GOT3 (cell line): ENCODE measurements around the gene HOXA1.

Source experiments
- DNase-seq: peaks from one replicate; lab custom pipeline; 2025; ENCODE audit warnings: mixed read lengths; lab: John Stamatoyannopoulos, UW

The HOXA1 gene

DNA sequence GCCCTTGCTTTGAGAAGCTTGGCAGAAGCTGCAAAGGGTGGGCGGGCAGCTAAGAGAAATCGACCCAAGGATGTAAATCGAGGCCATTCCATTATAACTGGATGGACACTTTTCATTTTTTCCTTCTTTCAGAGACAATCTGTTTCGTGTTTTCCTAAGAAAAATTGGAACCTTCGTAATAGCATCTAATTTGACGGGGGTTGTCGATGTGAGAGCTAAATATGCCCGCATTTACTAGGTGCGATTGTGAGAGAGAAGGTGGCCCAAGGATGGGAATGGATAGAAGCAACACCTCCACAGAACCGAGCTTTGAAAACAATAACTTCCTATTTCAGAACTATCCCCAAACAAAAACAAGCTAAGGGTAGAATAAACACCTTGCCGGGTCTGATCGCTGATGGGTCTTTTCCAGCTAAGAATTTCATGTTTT lies 35.6 kb upstream of the HOXA1 start:
- no peak for DNase-seq

DNA sequence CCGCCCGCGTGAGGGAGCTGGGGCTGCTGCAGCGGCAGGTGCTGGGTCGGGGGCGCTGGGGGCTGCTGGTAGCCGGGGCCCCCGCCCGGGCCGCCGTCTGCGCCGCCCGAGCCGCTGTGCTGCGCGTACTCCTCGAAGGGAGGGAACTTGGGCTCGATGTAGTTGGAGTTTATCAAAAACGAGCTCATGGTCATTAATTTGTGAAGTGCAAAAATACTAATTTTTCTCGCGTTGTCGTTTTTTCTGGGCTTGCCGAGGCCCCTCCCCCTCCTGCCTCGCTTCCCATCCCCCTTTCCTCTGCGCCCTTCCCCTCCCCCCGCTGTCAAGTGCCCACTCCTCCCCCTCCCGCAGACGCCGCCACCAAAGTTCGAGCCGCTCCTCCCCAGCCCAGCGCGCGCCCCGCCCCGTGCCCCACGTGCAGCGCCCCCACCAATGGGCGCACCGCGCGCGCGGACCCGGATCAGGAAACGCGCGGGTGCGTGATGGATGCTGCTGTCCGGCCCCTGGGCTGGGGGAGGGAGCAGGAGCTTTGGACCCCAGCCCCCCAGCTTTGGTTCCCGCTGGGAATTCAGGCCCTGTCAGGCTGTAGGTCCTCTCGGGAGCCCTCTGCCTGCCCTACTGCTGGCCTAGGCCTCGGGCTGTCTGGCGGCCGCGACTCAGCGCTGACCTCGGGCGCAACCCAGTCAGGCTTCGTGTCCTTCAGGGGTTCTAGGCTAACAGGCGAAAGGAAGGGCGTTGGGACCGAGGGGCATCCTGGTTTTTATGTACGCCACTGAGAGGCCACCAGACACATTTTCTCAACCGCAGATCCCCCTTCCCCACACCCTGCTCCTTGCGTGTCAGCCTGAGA lies 35.0 kb upstream of the HOXA1 start, which contains the start of gene HOXA4:
TSS of gene HOXA4 (minus strand) at position 218 of the 850 bp plus-strand sequence. CDS start at position 194, 24 bp downstream.
- DNase-seq = peak; percentile 68

DNA sequence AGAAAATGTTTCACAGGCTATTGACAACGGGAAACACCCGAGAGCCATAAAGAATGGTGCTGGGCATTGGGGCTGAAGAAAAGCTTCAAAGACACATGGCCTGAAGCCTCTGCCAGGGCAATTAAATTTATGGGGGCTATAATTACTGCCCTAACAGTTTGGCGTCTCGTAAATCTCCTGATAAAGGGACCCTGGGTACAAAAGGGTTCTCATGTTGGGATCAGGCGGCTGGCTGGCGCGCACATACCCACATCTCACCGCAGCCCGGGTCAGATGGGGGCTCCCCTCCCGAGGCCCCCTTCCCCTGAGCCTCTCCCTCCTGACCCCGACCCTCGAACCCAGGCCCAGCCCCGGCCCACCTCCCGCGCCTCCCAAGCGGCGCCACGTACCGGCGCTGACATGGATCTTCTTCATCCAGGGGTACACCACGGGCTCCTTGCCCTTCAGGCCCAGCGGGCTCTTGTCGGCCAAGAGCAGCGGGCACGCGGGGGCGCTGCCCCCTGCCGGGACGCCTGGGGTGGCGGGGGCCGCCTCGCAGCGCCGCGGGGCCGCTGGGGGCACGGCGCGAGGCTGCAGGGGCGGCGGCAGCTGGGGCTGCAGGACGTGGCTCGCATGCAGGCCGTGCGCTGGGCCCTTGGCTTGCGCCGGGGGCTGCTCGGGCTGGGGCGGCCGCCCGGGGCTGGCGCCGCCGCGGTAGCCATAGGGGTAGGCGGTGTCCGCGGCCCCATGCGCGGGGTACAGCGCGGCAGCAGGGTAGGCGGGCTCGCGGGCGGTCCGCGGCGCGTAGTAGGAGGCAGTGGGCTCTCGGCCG lies 34.1 kb upstream of the HOXA1 start:
- DNase-seq = no peak

DNA sequence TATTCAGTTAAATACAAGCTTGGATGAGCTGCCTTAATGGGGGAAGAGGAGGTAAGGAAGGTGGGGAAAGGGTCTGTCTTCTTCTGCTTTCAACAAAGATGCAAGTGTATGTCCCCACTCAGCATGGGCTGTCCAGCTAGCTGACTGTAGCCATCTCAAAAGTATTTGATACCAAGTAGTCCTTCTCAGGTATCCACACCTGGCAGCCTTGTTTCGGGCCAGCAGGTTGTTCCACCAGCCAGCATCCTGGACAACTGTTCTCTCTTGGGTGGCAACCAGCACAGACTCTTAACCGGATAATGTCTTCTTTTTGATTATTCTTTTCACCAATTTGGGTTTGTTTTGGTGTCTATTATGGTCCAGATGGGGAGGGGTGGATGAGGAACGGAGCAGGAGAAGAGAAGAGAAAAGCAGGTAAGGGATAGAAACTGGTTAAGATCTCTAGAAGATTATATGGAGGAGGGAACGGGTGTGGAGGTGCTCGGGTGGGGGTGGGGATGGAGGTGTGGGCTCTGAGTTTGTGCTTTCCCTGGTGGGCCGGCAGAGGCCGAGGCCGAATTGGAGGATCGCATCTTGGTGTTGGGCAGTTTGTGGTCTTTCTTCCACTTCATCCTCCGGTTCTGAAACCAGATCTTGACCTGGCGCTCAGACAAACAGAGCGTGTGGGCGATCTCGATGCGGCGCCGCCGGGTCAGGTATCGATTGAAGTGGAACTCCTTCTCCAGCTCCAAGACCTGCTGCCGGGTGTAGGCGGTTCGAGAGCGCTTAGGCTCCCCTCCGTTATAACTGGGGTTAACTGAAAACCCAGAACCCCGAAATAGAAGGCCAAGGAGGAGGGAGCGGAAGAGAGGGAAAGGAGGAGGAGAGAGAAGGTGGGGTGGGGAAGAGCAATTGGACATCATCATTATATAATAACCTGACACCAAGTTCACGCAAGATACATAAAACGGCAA lies 33.3 kb upstream of the HOXA1 start:
- DNase-seq = no peak

DNA sequence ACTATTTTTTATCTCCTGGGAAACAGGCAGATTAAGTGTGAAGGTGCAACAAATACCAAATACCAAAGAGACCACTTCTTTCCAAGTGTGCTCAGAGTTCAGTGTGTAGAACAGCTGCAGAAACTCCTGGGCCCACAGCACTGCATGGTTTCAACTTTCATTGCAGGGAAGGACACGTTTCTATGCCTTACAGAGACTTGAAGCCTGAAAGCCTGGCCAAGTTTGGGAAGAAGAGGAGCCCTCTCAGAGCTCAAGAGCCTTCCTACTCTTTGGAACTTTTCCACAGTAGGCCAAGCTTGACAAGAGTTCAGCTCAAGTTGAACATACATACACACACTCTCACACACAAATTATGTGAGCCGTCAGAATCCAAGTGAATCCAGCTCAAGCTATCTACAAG lies 32.2 kb upstream of the HOXA1 start:
- DNase-seq = no peak

DNA sequence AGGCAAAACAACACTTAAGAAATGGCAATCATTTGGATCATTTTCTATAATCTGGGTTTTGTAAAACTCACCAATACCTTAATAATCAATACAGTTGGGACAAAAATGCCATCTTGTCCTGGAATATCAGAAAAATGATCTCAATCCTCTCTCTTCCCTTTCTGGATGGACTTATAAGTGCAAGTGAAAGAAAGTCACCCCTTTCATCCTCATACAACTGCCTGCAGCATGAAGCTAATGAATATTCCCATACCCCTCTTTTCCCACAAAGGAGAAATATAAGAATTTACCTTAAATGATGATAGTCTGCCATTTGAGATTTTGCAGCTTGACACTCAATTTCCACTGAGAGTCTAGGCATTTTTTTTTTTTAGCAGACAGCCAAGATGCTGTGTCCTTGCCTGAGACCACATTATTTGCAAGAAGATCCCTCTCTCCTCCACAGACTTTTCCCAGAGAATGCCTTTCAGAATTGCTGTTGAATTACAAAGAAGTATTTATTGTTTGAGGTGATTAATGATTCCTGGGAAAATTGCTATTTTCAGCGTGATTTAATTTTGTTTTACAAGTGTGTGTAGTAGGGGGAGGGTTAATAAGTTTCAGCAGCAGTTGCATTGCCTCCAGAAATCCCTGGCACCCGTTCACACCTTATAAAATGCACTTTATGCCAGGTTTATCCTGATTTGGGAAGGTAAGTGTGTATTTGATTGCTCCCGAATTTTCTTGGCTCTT lies 31.0 kb upstream of the HOXA1 start:
- DNase-seq = no peak

DNA sequence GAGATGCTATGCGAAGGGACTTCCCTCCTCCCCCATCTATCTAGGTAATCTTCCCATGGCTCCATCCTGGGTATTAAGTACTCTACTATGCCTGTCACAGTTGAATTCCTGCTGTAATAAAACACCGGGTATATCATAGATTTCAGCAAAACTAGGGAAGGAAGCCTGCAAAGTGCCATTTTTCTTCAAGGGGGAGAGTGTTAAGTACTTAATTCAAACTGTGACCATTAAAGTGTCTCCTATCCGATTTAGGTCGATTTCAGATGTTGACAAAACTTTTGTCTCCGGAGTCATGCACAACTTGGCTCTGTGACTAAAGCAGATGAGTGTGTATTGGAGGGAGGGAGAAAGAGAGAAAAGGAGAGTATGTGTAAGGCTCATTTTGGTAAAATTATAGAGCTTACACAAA lies 30.2 kb upstream of the HOXA1 start:
- no peak for DNase-seq

DNA sequence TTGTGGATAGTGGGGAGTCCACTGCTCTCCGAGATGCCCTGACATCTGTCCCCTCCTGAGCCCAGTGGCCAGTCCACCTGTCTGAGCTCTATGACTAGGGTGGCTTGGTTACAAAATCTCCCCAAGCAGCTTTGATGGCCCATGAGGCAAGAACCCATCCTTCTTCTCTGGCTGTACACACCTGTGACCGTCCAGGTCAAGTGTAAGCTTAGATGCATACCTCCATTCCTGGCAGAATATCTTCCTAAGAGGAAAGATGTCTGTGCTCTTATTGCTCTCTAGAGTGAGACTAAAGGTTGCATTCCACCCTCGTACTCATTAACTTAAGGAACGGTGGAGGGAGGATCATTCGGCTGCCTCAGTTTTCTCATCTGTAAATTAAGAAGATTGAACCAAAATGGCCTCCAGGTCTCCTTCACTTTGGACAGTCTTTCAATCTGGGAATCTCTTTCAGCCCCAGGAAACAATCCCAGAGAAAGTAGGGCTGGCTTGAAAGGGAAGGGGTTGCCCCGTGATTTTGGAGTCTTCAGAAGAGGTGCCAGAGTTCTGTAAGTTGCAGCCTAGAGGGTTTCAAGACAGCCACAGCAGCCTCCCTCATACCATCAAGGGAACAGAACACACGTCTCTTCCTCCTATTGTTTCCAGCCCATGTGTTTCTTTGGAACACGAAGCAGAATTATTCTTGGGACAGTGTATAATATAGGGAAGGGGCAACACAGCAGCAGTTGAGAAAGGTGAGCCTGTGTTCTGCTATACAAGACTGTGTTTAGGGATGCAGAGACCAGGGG lies 29.3 kb upstream of the HOXA1 start:
- no peak for DNase-seq

DNA sequence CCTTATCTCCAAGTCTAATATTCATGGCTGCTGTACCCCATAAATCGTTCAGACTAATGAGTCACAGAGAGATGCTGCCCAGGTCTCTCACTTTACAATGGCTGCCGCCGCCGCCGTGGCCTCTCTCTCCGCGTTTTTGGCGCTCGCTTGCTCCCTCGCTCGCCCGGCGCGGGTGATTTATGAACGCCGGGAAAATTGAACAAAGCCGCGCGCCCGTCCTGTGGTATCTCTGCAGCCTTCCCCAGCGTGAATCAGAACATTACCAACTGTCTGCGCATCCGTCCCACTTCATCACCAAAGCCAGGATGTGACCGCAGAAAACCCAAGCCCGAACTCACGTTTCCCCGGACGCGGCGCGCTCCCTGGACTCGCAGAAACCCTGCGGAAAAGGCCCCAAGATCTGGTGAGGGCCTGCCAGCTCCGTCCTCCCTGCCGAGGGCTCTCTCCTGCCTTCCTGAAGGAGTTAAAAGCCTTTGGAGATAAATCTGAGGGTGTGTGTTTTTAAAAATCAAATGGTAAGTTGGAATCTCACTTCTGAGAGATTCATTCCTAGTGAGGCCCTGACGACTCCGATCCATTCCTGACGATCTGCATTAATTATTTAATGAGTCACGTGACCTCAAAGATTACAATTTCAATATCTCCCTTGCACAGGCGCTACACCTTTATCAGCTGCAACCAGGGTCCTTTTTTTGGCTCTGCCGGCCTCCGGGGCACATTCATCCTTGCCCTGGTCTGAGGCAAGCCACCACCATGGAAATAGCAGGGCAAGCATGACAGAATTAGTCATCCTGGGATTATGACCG lies 28.5 kb upstream of the HOXA1 start:
- peak; percentile 76 for DNase-seq

DNA sequence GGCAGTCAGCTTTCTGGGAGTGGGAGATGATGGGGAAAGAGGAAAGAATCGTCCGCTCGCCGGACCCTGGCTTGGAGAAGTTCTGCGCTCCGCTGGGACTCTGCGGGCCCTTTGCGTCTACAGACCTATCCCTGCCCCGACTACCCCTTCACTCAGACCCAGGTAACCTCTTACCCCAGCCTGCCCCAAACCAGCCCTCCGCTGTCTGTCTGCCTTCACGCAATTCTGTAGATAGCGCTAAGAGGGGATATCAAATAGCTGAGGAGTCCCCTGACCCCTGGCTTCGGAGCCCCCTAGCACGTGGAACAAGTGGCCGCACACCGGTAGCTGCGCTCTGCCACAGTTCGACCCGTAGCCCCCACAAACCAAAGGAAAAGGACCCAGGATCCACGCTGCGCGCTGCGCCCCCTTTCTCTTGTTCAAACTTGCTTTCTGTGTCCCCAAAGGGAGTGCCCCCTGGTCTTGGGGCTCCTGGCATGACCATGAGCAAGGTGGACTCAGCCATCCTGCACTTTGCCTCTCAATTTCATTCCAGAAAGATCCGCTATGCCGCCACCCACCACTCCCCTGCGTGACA lies 27.8 kb upstream of the HOXA1 start:
- DNase-seq = no peak

DNA sequence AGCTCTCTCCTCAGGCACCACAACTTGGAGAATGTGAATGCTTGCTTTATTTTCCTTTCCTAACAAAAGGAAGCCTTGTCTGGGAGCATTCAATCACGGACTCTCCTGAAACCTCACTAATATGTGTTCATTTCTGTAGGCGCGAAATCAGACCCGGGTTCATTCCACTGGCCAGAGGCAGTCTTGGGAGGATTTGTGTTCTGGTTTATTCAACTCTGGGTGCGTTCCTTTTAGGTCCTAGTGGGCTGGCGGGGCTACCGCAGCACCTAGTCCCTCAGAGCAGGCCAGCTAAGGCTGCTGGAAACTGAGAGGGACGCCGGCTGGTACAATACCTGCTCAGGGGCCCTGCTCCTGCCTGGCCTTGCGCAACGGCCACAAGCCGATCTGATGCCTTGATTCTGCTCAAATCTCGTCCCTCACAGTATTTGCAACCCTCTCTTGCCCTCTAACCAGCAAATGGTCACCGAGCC lies 27.2 kb upstream of the HOXA1 start:
- DNase-seq = no peak

DNA sequence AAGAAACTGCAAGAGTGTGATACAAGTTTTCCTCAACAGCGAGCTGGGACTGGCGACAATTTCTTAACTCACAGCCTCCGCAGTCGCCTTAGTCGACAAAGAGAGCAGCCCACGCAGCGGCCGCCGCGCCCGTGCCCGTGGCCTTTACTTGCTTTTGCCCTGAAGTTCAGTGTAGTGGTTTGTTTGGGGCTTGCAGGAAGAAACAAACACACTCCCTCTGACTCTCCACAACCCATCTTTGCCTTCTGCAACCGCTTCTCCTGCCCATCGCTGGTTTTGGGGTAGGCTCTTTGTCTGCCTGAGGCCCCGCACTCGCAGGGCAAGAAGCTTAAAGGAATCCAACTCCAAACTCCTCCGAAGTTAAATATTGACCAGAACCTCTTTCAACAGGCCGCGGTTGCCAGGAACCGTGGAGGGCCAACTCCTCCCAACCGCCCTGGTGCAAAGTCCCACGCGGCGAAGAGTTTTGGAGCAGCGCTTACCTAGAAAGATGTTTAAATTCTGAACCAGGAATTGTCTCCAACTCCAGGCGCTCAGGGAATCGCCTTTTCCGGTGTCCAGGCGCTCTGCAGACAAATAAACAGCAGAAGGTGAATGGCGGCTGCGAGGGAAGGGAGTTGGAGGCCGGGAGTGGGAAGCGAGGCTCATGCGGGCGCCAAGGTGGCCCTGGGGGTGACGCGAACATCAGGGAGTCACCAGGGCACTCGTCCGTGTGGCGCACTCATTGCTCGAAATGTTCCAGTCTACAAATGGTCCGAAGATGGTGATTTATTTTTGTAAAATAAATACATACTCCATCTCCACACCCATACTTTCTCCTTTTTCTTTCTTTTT lies 26.5 kb upstream of the HOXA1 start:
- DNase-seq = no peak

DNA sequence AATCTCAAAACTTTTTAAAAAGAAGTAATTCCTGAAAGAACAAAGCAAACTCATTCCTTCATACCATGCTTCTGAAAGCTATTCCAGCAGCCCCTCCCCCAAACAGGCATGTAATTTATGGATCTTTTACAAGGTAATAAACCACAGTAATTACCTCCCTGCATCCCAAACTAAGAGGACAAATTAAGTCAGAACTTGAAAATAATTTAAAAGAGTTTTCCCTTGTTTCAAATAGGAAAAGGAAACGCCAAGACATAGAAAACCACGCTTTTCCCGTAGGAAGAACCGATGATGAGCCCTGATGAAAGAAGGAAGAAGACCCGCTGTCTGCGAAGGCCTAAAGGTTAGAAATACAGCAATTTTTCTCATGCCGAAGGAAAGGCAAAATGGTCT lies 25.9 kb upstream of the HOXA1 start:
- DNase-seq = no peak

DNA sequence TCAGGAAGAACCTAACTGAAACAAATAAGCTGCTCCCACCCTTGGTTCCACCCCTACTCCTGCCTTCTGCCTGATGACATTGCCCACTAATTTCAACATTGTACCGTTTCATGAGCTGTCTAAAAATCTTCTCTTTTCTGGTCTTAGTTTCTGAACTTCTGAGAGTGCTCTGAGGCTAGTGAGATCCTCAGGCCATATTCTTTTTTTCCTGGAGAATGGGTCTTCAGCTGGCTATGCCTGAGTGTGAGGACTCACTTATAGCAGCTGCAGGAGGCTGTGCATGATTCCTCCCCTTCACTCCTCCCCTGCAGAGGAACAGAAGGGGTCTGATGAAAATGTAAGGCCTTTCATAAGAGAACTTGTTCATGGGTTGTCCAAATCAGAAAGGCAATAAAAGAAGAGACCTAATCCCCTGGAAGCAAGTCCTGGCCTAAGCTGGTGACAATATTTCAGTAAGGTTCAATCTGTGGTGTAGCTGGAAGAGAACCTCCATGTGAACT lies 23.7 kb upstream of the HOXA1 start:
- DNase-seq = no peak

DNA sequence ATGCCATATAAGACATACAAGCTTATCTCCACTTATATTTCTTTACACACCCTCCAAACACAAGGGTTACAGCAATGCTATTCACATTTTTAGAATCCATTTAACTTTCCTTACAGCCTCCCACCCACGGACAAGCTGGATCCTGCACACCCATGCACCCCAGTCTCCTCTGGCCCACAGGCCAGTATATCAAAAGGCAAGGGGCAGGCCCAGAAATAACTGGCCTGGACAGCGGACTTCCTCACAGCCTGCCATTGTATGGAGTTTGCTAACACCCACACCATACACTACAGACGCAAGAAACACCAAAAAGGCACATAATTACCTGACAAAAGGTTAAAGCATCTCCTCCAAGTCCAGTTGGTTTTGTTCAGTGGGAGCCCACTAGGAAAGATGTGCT lies 22.8 kb upstream of the HOXA1 start:
- DNase-seq = no peak

DNA sequence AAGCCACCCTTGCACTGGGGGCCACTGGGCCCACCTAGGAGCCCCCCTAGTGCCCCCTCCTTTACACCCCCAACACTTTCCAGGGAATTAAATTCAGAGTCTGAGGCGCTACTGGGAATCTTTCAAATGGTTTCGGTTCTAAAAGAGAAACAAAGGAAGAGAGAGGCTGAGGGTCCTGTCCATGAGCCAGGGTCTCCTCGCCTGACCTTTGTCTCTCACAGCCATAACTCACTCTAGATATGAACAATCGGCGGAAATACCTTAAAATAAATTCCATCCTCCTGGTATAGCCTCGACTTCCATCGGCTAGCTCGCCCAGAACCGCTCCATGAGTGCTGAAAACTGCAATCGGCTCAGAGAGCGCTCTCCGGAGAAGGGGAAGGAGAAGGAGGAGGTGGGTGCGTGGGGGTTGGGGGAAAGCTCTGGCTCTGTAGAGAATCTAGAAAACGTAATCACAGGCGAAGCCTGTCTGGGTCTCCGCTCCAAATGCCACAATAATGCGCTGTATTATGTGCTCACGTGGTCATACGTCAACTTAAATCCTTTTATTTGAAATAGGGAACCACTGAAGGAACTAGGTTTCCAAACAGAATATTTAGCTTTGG lies 22.2 kb upstream of the HOXA1 start:
- no peak for DNase-seq
